Smooth muscle cell (in vitro differentiated cells): ENCODE data around the gene HTR1B. TPM values are rescaled to one million over a fixed set of nuclear protein-coding genes. Genes with fewer than 3 reads are reported as not detected.

Experiments
- DNase-seq: peaks from one replicate; lab custom pipeline; 2025; ENCODE audit not compliant: unreplicated experiment; lab: John Stamatoyannopoulos, UW
- H2AFZ ChIP-seq: fragments of 200-600 bp; sonication (generic); 2 replicates; pipeline ENCODE4 v1.6.0; 2016; ENCODE audit warnings: antibody characterized with exemption, low read depth, mild to moderate bottlenecking
- H3F3A ChIP-seq: fragments of 200-600 bp; sonication (generic); 2 replicates; pipeline ENCODE4 v1.6.0; 2017; ENCODE audit warnings: antibody characterized with exemption, low read depth
- H3K27ac ChIP-seq: fragments of 200-600 bp; sonication (generic); 2 replicates; pipeline ENCODE4 v1.5.1; 2016; ENCODE audit warnings: low read depth, mild to moderate bottlenecking
- H3K27me3 ChIP-seq: fragments of 200-600 bp; sonication (generic); 2 replicates; pipeline ENCODE4 v1.6.1; 2016; ENCODE audit warnings: low read depth, mild to moderate bottlenecking
- H3K36me3 ChIP-seq: fragments of 200-600 bp; sonication (generic); 2 replicates; pipeline ENCODE4 v1.5.1; 2016; ENCODE audit warnings: low read depth
- H3K4me1 ChIP-seq: fragments of 200-600 bp; sonication (generic); 2 replicates; pipeline ENCODE4 v1.5.1; 2016; ENCODE audit warnings: low read depth
- H3K4me2 ChIP-seq: fragments of 200-600 bp; sonication (generic); 2 replicates; pipeline ENCODE4 v1.6.0; 2016; ENCODE audit warnings: mild to moderate bottlenecking
- H3K4me3 ChIP-seq: fragments of 200-600 bp; sonication (generic); 2 replicates; pipeline ENCODE4 v1.5.1; 2016; ENCODE audit warnings: mild to moderate bottlenecking
- H3K79me2 ChIP-seq: fragments of 200-600 bp; sonication (generic); 2 replicates; pipeline ENCODE4 v1.6.0; 2016; ENCODE audit warnings: low read depth, mild to moderate bottlenecking
- H3K9ac ChIP-seq: fragments of 200-600 bp; sonication (generic); 2 replicates; pipeline ENCODE4 v1.6.0; 2016; ENCODE audit warnings: low read depth
- H3K9me3 ChIP-seq: fragments of 200-600 bp; sonication (generic); replicated peaks from 2 replicates; pipeline ENCODE4 v1.5.1; 2016; ENCODE audit warnings: low read depth
- H4K20me1 ChIP-seq: fragments of 200-600 bp; sonication (generic); 2 replicates; pipeline ENCODE4 v1.6.0; 2016; ENCODE audit warnings: low read depth
- CTCF ChIP-seq: fragments of 200-600 bp; sonication (generic); IDR thresholded peaks from 2 replicates; pipeline ENCODE4 v1.5.1; 2017; ENCODE audit warnings: borderline replicate concordance, mild to moderate bottlenecking, antibody characterized with exemption; ENCODE audit not compliant: insufficient read depth, poor library complexity, severe bottlenecking
- WGBS: methylation state at CpG from one replicate; pipeline ENCODE4 v1.1.7; 2016; ENCODE audit warnings: low lambda C conversion rate; 5-methylcytosine and 5-hydroxymethylcytosine counted together
- polyA plus RNA-seq: library from polyadenylated mRNA; unstranded; fragments of >200 nt; fragmentation: Nextera tagmentation; extraction: Ambion mirVana; gene quantifications from 2 replicates; pipeline ENCODE4 v1.2.1, GENCODE V29; 2016
- total RNA-seq: library from RNA; depleted of rRNA; stranded (reverse); fragments of >200 nt; gene quantifications from 2 replicates; pipeline ENCODE4 v1.2.3, GENCODE V29; 2014

The HTR1B gene
- total and polyA plus RNA-seq, 2 experiments from 2014 or later = 0.13 TPM; not detected in 1

GRCh38 chr6:77440206-77440976 is 22.9 kb downstream of the HTR1B start:
- no peaks in the 10 kb centered on the region for H3K9me3 ChIP-seq
- H3F3A ChIP-seq = no peaks in the 10 kb centered on the region
- DNase-seq = no peak
- H3K27me3 ChIP-seq = no peaks in the 10 kb centered on the region
- no peaks in the 10 kb centered on the region for H3K36me3 ChIP-seq
- no peaks in the 10 kb centered on the region for H4K20me1 ChIP-seq
- no peak overlapping the region for H3K4me3 ChIP-seq
- no peaks in the 10 kb centered on the region for H3K79me2 ChIP-seq
- H3K4me2 ChIP-seq = no peak overlapping the region
- no peak overlapping the region for H3K9ac ChIP-seq
- no peaks in the 10 kb centered on the region for H3K4me1 ChIP-seq
- WGBS = 87% methylated on average over 3 of the region's 3 CpGs
- no peak for TF ChIP-seq CTCF
- no peak overlapping the region for H3K27ac ChIP-seq
- no peak overlapping the region for H2AFZ ChIP-seq

GRCh38 chr6:77433888-77434287 is 29.4 kb downstream of the HTR1B start:
- Histone ChIP-seq H3K9me3 (no peaks in the 10 kb centered on the region), H3K36me3 (no peaks in the 10 kb centered on the region), H3K27ac (no peak overlapping the region), H3F3A (no peaks in the 10 kb centered on the region), H4K20me1 (no peaks in the 10 kb centered on the region), H3K79me2 (no peaks in the 10 kb centered on the region), H3K4me2 (no peak overlapping the region), H3K4me3 (no peak overlapping the region), H3K4me1 (no peaks in the 10 kb centered on the region), H2AFZ (no peak overlapping the region), H3K9ac (no peak overlapping the region), H3K27me3 (no peaks in the 10 kb centered on the region)
- no peak for TF ChIP-seq CTCF
- no peak for DNase-seq
- 67% methylated on average over 4 of the region's 4 CpGs for WGBS

- Histone ChIP-seq H3K4me3 (no peak overlapping the region), H2AFZ (no peak overlapping the region), H4K20me1 (no peaks in the 10 kb centered on the region), H3K4me1 (no peaks in the 10 kb centered on the region), H3K27ac (no peak overlapping the region), H3K27me3 (no peaks in the 10 kb centered on the region), H3K79me2 (no peaks in the 10 kb centered on the region), H3K9me3 (no peaks in the 10 kb centered on the region), H3K4me2 (no peak overlapping the region), H3F3A (no peaks in the 10 kb centered on the region), H3K36me3 (no peaks in the 10 kb centered on the region), H3K9ac (no peak overlapping the region)
- no peak for TF ChIP-seq CTCF
- 95% methylated on average over 3 of the region's 3 CpGs for WGBS
- no peak for DNase-seq
These were observed 32.8 kb downstream of the HTR1B start for GRCh38 chr6:77430504-77430903.

GRCh38 chr6:77425671-77426070 is 37.6 kb downstream of the HTR1B start:
- TF ChIP-seq CTCF = no peak
- Histone ChIP-seq H3K36me3 (no peaks in the 10 kb centered on the region), H3K27me3 (no peaks in the 10 kb centered on the region), H4K20me1 (no peaks in the 10 kb centered on the region), H3K27ac (no peak overlapping the region), H2AFZ (no peak overlapping the region), H3K9me3 (no peaks in the 10 kb centered on the region), H3K4me3 (no peak overlapping the region), H3K9ac (no peak overlapping the region), H3F3A (no peaks in the 10 kb centered on the region), H3K79me2 (no peaks in the 10 kb centered on the region), H3K4me1 (no peaks in the 10 kb centered on the region), H3K4me2 (no peak overlapping the region)
- no peak for DNase-seq
